ENCODE data around the gene KLK7.

DNA sequence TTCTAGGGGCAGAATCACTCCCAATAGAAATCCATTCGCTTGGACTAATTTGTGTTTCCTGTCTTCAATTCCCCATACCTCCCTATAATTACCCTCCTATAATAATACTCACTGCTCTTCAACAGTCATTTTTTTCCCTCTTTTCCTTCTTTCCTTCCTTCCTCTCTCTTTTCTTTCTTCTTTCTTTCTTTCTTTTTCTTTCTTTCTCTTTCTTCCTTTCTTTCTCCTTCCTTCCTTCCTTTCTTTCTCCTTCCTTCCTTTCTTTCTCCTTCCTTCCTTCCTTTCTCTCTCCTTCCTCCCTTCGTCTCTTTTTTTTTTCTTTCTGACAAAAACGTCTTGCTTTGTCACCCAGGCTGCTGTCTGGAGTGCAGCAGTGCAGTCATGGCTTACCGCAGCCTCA lies 38.9 kb downstream of the KLK7 start:
- TF ChIP-seq, protein P1, sequence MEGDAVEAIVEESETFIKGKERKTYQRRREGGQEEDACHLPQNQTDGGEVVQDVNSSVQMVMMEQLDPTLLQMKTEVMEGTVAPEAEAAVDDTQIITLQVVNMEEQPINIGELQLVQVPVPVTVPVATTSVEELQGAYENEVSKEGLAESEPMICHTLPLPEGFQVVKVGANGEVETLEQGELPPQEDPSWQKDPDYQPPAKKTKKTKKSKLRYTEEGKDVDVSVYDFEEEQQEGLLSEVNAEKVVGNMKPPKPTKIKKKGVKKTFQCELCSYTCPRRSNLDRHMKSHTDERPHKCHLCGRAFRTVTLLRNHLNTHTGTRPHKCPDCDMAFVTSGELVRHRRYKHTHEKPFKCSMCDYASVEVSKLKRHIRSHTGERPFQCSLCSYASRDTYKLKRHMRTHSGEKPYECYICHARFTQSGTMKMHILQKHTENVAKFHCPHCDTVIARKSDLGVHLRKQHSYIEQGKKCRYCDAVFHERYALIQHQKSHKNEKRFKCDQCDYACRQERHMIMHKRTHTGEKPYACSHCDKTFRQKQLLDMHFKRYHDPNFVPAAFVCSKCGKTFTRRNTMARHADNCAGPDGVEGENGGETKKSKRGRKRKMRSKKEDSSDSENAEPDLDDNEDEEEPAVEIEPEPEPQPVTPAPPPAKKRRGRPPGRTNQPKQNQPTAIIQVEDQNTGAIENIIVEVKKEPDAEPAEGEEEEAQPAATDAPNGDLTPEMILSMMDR (IDR thresholded peaks at IDR 0.05; ENCODE audit: insufficient read depth, low read length, poor library complexity, severe bottlenecking) = no peak
- TF ChIP-seq EZH2phosphoT487 (conservative IDR thresholded peaks at IDR 0.05; ENCODE audit: low read length) = no peak

Measured in SU-DHL-6 (cell line).